Activated T-cell treated with anti-CD3 and anti-CD28 coated beads, Interleukin-2, amount 50 U/mL, for 1 hour (primary cell): ENCODE measurements around the gene RBP3.

Experiments used
- DNase-seq: peaks from one replicate; pipeline ENCODE4 v3.0.0-alpha.2; 2020

RBP3 gene

DNA sequence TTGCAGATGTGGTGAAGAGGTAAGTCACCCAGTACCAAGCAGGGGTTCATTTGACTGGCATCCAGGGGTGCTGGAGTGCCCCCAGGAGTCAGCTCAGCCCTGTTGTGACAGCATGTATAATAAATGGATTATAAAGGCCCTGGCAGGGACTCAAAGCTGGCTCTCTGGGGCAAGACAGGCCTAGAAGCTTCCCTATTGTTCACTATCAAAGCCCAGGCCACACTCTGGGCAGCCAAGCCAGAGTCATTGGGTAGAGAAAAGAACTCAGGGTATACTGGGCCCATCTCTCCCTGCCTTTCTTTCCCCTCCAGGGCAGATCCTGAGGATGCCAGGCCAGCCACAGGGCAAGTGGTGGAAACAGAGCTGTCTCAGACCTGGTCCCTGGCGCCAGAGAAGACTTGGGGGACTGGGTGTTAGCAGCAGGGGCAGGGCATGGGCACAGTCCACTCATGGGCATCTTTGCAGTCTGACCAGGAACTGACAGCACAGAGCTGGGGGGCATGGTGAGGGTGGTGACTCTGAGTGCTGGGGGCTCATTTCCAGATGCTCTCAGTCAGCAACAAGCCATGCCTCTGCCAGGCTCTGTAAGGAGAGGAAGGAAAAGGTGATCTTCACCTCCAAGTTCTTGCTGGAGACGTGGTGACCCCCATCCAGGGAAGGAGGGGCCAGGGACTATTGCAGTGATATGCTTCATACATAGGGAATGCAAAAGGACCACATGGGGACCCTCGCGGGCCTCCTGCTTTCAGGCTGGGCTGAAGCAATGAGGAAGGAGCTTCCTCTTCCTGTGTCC, 11.7 kb downstream of the RBP3 start:
- no peak for DNase-seq

DNA sequence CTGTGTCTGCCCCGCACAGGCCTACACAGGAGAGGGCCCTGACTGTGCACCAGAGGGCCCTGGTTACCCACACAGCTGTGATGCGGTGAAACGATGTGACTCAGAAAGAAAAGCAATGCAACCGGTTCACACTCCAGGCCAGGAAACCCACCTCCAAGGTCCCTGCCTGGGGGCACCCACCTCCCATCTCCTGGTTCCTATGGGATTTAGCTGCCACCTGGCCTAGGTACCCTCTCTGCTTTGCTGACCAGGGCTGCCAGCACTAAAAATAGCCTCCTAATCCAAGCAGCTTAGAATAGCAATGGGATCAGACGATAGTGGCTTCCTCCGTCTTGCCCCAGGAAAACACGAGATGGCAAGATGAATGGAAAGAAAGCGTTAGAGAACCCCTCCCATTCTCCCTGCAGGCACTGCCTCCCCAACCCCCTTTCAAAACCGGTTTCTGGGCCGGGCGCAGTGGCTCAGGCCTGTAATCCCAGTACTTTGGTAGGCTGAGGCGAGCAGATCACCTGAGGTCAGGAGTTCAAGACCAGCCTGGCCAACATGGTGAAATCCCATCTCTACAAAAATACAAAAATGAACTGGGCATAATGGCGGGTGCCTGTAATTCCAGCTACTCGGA, 12.4 kb downstream of the RBP3 start:
- no peak for DNase-seq

DNA sequence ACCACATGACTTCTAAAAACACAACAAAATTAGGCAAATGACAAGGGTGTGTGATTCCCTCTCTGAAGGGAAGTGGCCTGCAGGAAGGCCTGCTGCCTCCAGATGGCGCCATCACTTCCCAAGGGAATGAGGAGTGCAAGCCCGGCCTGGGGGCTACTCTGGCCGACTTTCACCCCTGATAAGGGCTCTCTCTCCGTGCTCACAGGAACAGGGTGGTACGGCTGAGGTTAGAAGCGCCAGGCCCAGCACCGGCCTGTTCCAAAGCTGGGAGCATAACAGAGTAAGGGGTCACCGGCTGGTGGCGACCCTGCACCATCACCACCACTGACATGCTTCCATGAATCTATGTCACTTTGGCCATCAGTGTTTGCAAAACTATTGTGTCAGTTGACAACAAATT, 13.1 kb downstream of the RBP3 start:
- no peak for DNase-seq

DNA sequence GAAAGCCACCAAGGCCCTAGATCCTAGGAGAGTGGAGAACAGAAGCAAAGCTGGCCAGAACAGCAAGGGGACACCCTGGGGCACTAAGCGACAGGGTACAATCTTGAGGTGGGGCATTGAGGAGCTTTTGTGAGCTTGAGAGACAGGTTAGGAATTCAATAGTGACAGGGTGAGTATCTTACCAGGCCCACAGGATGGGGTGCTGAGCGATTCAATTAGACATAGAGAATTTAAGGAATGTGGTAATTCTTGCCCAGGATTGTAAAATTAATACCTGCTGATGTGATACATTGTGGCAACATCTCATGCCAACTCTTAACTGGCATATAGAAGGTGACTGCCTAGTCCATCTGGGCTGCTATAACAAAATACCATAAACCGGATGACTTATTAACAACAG, 14.0 kb downstream of the RBP3 start:
- no peak for DNase-seq

DNA sequence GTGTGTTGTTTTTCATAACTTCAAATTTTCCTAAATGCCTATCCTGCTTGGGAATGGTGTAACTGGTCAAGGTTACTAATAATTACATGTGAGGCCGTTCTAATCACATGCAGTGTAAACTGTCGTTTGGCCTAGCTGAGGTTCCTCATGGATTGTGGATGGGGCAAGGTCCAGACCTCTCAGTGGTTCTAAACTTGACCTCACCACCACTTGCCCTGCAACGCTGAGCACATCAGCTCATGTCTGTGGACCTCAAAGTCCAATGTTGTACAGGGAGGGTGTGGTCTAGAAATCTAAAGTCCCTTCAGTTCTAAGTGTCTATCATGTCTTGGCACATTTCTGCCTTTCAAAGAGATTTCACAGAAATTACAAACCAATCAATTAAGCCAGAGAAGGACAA, 15.6 kb downstream of the RBP3 start:
- DNase-seq: no peak

DNA sequence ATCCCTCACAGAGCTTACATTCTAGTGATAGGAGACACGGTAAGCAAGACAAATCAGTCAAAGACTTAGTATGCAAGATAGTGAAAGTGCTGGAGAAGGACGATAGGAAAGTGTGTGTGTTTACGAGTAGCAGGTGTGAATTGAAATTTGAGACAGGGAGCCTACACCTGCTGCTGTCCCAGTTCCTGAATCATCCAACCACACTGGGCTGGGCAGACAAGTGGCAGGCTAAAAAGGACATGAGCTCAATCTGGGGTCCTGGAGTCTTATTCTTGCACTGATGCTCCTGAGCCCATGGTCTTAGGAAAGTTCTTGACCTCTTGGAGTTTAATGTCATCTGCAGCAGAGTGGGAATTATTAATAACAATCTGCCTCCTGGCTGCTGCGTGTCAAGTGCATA, 16.2 kb downstream of the RBP3 start:
- DNase-seq: no peak

DNA sequence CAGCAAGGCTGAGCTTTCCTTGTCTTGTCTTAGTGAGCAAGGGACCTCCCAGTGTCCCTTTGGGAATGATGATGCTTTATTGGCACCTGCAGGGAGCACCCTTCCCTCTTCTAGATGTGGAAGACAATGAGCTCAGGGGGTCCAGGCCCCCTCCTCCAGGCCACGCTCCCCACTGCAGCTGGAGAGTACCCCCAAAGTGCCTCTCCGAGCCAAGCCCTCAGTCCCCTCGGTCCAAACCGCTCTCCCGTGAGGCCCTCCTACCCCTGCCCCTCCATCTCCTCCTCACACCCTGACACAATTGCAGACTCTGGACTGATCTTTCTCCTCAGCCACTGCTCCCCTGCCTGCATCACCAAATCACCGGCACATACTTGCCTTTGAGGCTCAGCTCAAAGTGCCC, 16.7 kb downstream of the RBP3 start:
- DNase-seq: no peak

DNA sequence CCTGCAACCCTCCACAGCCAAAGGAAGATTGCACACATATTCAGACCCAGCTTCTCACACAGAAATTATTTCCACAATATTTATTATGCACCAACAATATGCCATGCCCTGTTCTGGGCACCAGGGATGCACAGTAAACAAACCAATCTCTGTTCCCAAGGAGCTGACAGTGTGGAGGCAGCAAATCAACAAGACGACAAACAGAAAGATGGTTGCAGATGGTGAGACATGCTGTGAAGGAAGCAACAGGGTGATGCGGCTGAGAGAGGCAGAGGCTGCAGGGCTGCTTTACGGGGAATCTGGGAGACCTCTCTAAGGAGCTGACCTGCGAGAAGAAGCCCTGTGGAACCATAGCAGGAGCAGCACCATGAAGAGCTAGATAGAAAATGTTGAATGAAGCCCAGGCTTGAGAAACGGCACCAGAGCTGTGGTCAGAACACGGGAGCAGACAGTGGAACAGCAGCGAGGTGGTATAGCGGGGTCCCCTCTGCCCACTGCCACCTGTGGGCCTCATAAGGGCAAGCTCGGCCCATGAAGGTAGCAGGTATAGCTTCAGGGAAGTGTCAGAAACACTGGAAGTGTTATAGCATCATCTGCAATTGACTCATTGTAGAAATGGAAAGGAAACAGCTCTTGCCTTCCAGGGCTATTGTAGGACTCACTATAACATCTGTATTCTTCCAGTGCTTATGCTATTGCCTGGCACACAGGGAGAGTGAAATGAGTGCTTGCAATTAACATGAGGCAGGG, 17.4 kb downstream of the RBP3 start:
- DNase-seq: no peak

DNA sequence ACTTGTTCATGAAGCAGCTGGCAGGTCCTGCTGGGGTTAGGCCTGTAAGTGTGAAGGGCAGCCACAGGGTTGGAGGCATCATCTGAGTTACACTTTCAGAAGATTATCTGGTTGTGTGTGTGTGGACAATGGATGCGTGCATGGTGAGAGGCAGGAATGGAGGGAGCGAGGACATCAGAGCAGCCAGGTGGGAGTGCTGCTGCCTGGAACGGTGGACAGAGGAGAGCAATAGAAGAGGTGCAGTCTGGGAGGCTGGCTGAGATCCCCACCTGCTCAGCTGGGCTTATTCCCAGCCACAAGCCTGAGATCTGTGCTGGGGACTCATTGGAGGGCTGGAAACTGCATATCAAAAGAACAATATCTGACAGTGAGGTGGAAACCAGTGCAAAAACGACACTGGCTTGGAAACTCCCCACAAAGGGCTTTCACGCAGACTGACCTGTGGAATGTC, 18.0 kb downstream of the RBP3 start:
- DNase-seq: no peak

DNA sequence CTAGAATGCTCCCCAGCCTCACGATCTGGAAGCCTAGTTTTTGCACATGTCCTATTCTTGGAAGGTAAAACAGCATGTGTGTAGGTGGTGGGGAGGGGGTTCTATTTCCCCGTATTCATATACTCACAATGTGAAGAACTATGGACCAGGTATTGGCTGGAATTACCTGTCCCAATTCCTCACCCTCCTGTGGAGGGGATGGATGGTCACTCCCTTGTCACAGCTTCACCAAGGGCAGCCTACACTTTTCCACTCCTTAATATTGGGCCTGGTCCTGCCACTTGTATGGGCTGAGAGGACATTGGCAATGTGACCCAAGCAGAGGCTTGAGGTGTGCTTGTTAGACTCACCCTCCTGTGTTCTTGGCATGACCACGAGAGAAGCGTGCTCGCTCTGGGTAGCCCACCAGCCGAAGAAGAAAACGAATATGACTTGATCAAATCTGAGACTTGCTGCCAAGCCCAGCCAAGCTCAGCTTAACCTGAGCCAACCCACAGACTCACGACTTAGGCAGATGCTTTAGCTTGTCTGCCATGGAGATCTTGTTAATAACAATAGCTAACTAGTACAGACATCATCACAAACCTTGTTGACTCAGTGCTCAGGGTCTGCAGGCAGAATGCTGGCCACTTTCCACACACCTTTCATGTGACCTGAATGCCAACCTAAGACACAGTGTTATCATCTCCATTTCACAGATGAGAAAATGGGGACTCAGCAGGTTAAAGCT, 18.7 kb downstream of the RBP3 start:
- no peak for DNase-seq

DNA sequence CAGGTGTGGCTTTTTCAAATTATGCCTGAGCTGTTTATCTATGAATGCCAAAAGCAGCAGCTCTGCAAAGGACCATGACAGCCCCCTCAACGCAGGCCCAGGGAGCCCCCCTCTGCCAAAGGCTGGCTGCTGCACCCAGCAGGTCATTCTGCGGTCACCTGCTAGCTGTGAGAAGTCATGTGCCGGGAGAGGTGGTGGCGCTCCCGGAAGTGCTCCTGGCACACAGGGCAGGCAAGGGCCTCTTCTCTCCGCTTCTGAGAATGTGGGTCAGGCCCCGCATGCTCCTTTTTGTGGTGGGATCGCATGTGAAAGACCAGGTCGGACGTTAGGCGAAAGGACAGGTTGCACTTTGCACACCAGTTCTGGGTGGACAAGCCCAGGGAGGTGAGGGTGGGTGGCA, 19.5 kb downstream of the RBP3 start:
- no peak for DNase-seq

DNA sequence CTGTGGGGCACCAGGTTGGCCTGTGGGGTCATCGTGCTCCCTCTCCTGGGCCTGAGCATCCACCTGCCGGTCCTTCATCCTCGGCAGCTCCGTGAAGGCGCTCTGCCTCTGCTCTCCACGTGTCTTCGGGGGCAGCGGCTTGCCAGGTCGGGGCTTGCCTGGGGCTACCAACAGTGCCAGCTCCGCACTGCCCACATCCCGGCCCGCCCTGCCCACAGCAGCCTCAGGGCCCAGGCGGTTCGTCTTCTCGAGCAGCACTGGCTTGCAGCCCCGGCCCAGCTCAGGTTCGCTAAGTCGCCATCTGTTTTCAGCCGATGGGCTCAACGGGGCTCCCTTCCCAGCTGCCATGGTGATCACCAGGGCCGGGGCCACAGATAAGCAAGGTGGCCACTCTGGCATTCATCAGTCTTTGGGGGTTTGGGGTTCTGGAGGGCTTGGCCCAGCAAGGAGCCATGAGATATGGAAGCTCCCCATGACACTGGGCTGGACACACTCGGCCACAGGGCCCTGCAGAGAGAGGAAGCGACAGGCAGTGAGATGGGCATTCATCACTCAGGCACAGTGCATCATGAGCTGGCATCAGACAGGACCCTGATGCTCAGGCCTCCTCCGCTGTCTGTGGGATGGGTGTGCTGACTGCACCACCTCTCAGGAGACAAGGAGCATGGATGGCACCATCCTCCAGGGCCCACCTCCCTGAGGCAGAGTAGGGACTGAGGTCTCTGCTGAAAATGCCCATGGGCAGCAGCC, 20.4 kb downstream of the RBP3 start:
- no peak for DNase-seq

DNA sequence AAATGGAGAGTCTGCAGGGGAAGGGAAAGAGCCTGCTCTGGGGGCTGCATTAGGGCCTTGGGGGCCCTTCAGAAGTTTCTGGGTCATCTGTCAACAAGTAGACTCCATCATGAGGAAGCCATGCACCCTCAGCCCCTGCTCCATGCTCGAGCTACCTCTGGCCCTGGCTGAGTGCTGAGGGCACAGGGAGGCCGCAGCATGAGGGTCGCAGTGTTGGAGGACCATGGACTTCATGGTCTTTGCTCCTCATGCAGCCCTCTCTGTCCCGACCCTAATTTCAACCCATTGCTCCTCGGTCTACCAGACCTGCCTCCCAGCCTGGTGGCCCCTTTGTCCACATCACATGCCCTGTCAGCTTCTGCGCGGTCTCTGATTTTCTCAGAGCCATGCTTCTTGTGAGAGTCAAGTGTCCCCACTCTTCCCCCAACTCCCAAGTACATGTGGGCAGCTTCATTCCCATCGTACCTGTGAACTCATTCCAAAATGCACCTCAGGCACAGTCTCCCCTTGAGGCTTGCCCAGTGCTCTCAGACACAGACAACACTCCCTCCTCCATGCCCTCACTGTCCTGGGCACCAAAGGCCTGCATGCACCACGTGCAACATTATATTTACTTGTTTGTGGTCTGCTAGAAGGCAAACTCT, 21.2 kb downstream of the RBP3 start:
- DNase-seq: no peak

DNA sequence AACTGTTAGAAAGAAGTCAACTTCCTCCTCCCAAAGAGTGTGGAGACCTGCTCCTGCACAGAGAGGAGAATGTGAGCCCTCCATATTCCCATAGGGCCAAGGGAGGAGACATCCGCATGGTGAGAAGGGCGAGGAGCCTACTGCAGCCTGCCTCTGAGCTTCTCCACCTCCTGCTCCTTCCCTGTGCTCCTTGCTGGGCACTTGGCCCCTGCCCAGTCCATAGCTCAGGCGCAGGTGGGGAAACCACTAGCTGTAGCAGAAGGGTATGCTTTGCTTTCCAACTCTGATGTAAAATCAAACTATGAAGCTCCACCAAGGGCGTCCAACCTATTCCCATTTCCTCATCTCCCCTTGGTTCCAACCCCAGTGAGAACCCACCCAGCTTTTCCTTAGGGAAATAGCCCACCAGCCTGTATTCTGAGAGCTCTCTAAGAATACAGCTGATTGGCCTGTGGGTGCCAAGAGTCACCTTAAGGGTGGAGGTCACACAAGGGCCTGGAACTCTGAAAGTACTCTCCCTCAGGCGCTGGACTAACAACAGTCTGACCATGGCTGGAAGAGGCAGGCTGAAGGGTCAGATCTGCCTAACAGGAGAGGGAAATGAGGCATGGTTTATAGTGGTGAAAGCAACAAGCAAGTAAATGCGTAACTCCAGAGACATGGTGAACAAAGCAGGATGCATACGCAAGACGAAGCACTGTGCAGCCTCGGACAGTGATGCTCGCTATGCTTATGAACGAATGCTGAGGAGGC, 22.0 kb downstream of the RBP3 start:
- no peak for DNase-seq

DNA sequence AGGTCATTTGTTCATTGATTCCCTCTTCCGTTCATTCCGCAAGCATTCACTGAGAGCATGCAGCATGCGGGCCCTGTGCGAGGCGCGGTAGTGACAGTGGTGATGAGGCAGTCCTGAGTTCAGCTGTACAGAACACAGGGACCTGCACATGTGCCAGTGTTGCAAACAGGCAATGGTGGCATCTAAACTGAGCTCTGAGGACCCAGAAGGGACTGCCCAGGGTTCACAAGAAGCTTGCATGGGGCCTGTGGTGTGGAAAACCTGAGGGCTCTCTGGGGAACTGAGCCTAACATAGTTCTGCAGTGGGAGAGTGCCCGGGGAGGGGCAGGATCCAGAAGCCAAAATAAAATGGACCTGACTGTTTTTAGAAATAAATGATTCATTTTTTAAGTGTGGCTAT, 22.7 kb downstream of the RBP3 start:
- DNase-seq: no peak

DNA sequence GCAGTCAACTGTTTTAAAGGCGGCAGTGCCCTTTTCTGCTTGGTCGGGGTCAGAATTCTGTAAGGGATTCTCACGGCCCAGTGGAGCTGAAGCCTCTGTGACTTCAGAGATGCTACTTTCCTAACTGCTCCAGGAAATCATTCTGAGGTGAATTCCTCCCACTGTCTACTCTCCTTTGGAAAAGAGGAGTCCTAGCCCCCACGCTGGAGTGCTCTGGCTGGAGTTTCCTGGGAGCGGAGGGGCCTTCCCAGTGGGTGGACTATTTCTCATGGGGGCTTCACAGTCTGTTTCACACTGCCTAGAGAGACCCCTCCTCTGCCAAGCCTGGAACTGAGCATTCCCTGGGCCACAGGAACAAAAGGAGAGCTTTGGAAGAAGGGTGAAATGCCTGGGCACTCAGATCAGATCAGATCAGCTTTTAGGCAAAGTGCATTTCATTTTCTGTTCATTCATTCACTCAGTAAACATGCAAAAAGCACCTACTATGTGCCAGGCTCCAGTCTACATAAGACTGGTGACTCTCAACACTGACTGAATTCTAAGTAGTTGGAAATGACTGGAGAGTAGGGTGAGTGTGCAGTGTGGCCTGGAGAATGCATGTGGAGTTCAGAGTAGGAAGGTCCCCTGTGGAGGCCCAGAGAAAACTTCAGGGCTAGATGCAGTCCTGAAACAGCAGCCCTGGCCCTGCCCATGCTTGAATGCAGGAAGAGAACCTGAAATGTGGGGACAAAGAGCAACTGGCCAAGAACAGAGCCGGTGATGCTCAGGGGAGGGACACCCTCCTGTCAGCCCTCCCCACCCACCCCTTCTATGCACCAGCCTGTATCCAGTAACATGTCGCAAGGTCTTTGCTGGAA, 23.7 kb downstream of the RBP3 start:
- DNase-seq: no peak

DNA sequence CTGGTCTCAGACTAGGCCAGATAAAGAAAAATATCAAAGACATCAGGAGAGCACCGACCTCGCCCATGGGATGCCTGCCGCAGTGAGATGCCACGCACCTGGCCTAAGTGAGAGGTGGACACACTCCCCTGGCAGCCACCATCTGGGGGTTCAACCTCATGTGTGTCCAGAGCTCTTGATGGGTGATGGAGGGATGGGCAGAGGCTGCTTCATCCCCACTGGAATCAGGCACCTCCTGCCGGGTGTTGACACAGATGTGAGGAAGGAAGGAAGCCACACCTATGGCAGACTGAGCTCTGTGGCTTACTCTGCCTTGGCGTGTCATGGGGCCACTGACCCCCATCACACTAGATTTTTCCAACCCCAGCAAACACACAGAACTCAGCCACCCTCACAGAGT, 24.6 kb downstream of the RBP3 start:
- no peak for DNase-seq

DNA sequence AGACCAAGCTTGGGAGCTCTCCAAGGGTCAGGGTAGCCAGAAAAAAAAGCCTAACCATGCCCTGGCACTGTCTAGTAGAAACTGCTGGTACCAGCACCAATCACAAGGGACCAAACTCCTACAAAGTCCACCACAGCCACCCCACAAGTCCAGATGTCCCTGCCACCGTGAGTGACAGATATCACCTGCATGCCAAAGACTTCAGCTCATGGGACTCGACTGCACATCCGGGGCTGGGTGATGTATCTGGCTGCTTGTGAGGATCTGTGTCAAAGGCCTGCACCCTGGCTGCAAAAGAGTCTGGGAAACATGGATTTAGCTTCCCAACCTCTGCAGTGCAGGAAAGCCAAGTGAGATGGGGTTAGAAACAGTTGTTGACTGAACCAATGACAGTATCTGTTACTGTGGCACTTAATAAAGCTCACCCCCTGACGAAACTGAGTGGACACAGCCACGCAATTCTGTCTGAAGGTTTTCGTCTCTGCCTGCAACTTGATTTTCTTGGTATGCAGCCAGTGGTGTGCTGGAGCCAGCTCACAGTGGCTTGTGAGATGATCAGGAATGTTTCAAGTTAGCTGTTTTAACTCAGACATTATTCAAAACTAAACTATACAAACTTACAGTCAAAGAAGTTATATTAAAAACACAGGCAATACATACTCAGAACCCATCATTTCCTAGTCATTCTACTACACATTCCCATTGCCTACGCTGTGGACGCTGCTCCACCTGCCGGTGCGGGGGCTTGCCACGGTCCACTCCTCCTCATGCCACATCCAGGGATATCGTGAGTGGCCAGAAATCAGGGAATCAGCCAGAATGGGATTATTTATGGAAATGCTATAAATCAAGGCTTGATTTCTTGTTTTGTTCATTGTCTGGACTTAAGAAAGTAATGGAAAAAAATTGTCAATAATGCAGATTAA, 26.7 kb downstream of the RBP3 start:
- DNase-seq: no peak
